ENCODE results near the gene SDCCAG8.

Gene SDCCAG8

DNA sequence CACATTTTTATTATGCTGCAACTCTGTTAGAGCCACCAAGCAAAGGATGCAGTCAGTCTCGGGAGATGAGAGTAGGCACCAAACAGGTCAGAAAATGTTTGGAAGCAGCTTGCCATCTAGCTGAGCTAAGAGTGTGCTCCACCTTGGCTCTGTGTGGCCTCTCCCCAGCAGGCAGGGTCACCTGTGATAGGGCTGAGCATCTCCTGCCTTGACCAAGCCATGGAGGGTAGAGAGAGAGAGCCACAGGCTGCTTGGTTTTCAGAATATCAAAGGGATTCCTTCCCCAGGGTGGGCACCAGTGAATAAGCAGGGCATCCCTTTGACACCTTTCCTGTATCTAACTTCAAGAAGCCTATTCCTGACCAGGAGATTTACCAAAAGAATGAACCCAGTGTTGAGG lies 135.5 kb downstream of the SDCCAG8 start:
- no peak for DNase-seq (ENCODE audit: low spot score)

DNA sequence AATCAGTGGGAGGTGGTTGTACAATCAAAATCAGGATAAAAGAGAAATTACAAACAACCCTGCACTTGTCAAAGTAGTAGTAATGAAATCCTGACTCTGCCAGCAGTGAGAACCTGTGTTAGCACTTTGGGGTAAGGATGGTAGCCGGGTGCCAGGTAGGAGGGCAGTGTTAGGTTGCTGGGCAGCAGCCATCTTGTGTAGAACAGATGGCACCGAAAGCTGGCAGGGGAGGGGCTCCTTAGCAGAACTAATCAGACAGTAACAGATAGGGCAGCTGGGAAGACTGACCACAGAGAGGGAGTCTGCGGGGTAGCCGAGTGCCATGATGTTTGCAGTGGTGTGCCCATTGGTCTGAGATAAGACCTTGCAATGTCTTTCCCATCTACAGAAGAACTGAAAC lies 137.3 kb downstream of the SDCCAG8 start:
- DNase-seq (ENCODE audit: low spot score), result no peak

DNA sequence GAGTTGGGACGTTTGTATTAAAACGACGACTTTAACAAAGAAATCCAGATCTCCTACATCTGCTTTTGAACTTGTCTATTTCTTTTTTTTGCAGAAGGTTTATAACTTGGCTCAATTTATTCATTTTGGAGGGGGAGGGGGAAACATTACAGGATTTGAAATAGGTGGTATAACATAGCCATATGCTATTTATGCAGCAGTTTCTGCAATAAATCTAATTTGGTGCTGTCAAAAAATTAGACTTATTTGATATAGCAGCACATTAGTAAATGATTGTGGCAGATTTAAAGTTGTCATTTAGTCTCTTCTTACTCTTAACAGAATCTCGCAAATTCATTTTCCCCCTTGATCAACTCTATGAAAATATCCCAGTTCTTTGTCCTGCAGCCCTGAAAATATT lies 138.2 kb downstream of the SDCCAG8 start:
- no peak for DNase-seq (ENCODE audit: low spot score)

DNA sequence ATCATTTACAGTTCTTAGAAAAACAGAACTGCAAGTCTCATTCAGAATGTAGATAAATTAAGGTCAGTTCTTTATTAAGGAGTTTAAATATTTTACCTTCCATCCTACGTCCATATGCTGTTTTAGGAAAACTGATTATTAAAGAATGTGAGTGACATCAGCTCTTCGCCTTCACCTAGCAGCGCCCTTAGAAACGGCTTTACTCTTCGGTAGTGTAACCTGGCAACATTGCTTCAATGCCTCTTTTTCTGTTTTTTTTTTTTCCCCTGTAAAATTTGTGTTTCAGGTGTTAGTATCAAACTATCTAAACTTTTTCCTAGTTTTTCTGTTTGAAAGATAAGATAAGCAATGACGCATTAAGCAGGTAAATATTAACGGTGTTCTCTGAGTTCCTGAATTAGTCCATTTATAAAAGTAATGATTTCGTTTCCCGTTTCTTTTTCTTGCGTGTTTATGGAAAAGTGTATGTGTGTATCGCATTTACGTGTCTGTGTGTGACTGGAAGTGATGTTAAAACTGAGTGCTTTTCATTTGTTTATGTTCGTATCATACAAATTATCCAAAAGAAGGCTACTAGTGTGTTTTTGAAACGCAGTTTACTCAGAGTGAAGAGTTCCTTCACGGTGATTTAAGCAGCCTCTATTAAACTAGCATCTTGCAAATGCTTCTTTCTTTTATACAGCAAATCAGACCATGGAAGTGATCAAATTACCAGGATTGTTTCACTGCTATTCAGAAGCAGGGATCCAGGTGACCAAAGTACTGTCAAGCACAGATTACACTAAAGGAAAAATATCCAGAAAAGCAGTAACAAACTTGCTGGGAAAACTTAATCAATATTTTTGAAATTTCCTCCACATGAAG lies 139.0 kb downstream of the SDCCAG8 start:
- no peak for DNase-seq (ENCODE audit: low spot score)

DNA sequence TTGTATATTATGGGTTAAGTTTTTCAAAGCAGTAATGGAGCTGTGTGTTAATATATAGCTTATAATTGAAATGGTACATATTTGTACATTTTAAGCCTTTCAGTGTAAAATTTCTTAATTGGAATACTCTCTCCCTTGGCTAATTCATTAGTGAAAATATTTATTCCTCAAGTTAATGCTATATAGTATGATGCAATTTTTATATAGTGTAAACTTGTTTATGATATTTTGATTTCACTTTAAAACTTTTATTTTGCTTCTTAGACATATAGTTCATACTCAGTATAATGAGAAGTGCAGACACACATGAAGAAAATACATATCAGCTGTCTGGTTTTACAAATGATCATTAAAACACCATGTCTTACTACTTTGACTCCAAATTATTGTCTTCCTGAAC lies 140.6 kb downstream of the SDCCAG8 start:
- DNase-seq (ENCODE audit: low spot score), result no peak

DNA sequence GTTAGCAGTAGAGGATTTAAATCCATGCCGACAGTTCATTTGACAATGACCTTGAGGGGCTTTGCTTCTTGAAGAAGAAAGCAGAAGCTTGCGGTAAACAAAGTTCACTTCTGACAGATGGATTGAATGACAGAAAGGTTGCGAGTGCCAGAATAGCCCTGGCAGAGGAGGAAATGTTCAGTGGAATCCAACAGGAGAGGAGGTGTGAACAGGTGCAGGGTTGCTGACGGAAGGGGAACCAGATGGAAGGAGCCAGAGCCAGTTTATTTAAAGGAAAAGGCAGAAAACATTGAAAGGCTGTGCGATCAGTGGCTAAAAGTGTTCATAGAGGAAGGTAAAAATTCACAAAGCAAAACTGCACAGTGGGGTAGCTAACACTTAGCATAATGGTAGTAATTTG lies 141.0 kb downstream of the SDCCAG8 start:
- DNase-seq (ENCODE audit: low spot score), result no peak

DNA sequence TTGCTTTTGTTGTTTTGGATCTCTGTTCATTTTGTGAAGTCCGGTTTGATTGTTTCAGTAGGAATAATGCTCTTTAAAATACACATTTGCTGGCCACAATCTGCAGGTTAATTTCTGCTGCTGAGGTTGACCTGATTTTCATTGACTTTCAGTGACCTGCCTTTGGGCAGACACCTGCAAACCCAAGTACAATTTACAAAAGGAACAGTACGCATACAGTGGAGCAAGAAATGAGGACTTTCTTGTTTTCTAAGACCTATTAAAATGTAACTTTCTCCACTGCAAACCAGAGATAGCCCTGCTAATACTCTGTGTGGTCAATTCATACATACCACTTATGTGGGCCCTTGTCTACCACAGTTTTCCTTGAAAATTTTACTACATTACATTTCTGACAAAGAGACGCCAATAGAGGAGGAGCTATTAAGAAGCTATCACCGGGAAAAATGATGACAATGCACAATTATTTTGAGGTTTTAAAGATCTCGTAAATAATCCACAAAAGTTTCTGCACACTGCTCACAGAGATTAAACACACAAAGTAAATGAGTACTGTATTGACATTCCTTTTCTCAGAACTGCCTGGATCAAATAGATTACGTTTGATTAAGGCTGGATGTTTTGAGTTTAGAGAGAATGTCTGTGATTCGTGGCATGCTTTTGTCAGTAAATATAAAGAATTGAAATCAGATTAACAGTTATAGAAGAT lies 141.9 kb downstream of the SDCCAG8 start:
- no peak for DNase-seq (ENCODE audit: low spot score)

DNA sequence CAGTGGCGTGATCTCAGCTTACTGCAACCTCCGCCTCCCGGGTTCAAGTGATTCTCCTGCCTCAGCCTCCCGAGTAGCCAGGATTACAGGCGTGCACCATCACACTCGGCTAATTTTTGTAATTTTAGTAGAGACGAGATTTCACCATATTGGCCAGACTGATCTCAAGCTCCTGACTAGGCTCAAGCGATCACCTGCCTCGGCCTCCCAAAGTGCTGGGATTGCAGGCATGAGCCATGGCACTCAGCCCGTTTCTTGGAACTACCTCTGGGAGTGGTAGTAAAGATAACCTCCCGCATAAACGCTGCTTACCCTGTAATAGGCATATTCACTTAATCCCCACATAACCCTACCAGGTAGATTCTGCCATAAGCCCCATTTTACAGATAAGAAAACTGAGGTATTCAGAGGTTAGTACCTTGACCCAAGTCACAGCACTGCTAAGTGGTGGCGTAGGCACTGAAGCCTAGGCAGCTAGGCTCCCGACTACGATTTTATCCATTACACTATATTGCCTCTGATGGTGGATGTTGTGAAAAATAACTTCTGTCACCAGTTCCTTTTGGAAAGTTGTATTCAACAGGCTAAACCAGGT lies 143.8 kb downstream of the SDCCAG8 start:
- DNase-seq (ENCODE audit: low spot score), result no peak

DNA sequence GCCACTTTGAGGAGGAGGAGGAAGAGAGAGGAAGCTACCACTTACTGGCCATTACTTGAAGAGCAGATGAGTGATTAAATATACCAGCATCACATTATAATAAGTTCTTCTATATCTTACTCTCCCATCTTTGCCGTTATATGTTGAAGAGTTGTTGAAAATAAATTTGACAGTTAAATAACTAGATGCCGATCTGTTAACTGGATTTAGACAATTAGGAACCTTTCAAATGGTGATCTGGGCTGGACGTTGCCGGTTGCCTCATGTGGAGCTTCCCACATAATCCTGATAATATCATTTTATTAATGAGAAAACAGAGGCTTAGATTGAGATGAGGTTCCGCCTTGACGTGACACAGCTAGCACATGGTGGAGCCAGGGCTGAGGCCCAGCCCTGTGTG lies 147.0 kb downstream of the SDCCAG8 start:
- DNase-seq (ENCODE audit: low spot score), result no peak

DNA sequence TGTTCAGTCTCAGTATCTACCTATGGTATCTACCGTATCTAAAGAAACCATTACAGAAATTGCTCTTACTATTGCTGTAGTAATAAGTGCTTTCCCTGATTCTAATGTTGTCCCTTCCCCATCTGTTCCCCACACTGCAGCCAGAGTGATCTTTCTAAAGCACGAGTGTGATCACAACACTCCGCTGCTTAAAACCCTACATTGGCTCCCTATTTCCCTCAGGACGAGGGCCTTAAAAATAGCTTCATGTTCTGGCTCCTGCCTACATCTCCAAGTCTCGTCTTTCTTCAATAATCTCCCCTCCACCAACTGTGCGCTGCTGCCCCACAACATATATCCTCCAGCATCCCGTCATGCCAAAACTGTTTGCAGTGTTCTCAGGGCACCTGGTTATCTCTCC lies 150.6 kb downstream of the SDCCAG8 start:
- DNase-seq (ENCODE audit: low spot score), result no peak

DNA sequence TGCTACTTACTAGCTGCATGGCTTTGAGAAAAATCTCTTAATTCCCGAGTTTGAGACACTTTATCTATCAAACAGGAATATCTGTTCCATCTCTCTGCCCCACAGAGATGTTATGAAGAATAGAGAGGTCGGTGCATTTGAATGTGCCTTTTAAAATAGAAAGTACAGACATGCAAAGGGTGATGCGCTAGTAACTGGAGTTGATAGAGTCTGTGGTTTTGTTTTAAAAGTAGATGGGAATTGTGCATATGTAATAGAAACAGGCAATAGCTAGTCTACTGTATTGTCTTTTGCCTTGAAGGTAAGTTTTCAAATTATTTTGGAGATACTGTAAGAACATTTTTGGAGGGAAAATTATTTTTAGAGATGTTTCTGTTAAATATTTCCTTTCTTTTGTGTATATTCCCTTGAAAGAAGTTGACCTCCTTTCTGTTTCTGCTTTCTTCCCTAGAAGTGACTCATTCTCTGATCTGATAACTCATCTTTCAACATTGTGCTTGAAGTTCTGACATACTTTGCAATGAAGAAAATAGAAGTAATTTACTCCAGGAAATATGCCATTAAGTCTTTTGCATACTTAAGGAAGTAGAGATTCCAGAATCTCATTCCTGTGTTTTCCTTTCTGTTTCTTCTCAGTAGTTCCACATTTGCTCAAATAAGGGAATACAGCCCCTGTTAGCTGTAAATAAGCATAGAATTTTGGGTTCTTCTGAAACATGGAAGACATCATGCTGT lies 151.6 kb downstream of the SDCCAG8 start:
- no peak for DNase-seq (ENCODE audit: low spot score)

DNA sequence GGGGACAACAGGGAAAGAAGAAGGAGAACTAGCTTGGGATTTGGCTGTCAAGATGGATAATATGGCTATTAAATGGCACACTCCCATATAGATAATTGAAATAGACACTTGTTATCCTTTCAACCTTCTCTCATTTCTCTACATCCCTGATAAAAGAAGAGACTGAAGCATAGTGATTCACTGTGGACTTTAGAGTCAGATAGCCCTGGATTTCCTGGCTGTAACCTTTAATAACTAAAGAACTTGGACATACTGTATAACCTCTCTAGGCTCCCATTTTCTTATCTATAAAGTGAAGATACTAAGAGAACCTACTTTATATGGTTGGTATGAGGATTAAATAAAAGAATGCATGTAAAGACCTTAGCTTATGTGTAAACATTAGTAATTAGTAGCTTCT lies 152.6 kb downstream of the SDCCAG8 start:
- DNase-seq (ENCODE audit: low spot score), result no peak

DNA sequence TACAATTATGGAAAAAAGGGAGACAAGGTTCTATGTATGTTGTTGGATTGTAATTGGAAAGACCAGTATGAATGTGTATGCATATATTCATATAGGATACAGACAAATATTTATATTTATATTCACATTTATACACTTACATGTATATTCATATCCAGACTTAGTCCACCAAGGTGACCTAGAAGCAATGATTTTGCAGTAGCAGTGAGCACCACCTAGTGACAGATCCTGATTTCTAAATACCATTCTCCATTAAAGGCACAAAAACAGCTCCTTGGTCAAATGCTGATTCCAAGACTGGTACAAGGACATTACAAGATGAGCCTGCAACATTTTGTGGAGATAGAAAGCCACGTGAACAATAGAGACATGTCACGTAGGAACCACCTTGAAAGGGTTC lies 153.4 kb downstream of the SDCCAG8 start:
- no peak for DNase-seq (ENCODE audit: low spot score)

DNA sequence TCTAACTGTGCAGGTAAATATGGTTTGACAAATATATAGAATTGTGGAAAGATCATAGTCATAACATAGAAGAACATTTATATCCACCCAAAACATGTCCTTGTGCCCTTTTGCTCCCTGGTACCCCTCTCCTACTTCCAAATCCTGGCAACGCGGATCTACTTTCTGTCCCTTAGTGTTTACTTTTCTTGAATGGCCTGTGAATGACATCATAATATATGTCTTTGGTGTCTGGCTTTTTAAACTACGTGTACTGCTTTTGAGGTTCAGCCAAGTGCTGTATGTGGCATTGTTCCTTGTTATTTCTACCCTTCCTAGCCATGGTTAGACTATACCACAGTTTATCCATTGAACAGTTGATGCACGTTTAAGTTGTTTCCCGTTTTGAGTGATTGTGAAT lies 155.6 kb downstream of the SDCCAG8 start:
- no peak for DNase-seq (ENCODE audit: low spot score)

DNA sequence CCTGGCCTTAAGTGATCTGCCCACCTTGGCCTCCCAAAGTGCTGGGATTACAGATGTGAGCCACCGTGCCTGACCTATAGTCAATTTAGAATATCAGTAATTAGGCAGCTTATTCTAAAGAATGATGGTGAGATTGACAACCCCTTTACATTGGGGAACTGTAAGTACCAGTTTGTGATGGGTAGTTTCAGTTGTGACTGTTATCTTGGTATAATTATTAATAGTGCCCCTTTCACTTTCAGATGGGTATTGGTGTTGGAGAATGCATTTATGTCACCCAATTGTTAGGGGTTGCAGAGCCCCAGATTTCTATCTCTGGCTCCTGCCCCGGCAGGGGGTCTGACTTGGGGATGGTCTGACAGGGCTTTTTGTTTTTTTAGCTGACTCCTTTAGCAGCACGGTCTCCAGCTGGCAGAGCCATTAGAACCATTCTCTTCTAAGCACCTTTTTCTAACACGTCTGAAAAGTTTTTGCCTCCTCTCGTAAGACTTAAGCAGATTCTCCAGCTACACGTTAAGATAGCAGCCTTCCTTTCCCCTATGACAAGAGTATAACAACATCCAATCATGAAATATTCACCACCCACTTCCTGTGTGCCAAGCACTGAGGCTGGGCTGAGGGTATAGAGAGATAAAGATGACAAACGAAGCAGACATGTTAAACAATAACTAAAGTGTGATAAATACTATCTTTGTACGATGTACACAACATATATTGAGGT lies 157.8 kb downstream of the SDCCAG8 start:
- no peak for DNase-seq (ENCODE audit: low spot score)

DNA sequence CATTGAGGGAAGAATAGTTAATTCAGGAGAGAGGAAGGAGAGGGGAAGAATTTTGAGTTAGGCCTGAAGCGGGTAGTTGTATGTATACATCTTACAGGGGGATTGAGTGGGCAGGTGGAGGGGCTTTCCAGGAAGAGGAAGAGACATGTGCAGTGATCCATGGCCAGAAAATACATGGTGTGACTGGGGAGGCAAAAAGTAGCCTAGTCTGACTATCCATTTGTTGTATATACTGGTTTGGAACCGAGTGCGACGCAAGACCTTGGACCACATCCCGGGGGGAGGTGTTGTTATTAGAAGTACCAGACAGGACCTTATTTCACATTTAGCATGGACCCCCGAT lies 158.3 kb downstream of the SDCCAG8 start:
- DNase-seq (ENCODE audit: low spot score), result no peak

DNA sequence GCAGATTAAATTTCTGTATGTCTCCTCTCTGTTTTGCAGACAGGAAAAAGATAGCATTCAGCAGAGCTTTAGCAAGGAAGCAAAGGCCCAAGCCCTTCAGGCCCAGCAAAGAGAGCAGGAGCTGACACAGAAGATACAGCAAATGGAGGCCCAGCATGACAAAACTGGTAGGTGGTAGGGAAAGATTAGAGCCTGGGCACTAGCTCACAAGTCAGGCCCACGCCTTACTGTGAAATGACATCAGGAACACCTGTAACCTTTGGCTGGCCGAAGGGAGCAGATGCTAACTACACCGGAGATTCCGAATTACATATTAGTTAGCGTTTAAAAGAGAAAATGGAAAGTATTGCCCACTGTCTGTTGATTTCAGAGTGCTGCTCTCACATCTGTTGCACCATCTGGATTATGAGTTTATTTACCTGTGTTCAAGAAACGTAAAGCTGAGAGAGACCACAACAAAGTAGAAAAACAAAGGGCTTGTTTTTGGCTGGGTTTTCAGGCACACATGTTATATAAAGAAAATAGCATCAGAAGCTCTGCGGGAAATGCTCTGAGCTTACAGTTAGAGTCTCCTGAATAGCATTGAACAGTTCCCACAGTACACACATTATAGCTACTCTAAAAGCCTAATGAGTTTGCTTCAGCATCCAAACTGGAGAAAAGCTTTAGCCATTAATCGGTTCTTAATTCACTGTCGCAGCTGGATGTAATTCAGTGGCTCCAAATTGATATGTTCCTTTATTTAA lies 160.0 kb downstream of the SDCCAG8 start:
- DNase-seq (ENCODE audit: low spot score), result no peak

DNA sequence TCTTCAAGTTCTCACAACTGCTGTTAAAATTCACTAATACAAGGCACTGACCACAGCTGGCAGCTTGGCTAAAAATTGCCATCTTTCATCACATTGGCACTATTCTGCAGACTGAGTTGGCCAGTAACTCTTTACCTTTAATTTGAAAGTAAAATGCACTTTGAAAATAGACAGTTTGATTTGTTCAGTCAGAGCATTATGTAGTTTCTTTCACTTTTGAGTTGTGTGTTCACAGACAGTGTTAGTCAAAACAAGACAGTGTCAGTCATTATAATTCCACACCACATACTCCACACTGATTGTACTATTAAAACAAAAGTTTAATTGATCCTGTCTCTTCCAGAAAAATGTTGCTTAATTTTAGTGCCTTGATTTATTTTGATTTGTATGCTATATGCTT lies 160.7 kb downstream of the SDCCAG8 start:
- DNase-seq (ENCODE audit: low spot score), result no peak

DNA sequence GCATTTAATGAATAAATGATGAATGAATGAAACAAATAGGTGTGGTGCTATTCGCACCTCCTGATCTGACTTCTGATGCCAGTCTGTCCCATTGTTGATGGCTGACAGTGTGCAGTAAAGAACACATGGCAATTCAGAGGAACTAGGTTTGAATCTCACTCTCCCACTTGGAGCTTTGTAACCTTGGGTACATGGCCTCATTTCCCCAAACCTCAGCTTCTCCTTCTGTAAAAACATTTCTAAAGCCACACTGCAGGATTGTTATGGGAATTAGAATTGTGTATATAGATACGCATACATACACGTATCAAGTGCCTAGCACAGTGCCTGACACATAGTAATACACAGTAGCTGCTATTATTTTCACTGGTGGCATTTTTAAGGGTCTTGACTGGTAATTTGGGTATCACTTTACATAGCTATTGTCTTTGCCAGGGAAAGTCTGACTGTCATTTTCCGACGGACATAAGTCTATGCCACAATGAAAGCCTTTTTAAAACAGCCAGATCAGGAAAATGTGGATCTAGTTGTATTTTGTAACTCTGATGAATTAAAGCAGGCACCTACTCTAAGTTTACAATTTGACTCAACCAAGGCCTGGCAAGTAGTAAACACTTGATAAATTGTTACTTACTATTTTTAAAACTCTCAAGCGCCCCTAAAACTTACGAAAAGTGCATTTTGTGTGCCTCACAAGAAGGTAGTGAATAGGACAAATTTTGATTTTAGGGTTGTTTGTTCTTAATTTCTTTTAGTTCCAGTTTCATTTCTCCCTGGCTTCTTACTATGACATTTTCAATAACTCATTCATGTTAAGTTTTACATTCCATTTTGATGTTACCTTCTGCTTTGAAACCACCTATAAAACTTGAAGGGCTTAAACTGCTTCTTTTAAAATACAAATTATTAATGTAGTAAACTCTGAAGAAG lies 164.4 kb downstream of the SDCCAG8 start:
- no peak for DNase-seq (ENCODE audit: low spot score)
